Measurements from ENCODE around the gene ATP5MG.

GRCh38 chr11:118383657-118384056 lies 17.7 kb upstream of the ATP5MG start:
- TF ChIP-seq CTCF (IDR thresholded peaks at IDR 0.05) = no peak
- no peak for TF ChIP-seq POLR2A (IDR thresholded peaks at IDR 0.05)

Measured in Peyer's patch (tissue), 4 donors.